NCI-H2029 treated with DMSO at 0.1 percent for 48 hours (cell line): Measurements from ENCODE around the gene MCAM.

Experiments used
- DNase-seq: peaks from one replicate; lab custom pipeline; 2025; lab: John Stamatoyannopoulos, UW

MCAM gene

GRCh38 chr11:119262668-119263351 is 54.1 kb downstream of the MCAM start:
- DNase-seq = no peak

GRCh38 chr11:119258983-119259382 is 57.9 kb downstream of the MCAM start:
- DNase-seq = no peak
